Adrenal gland (tissue), 5 donors: ENCODE data around the gene PTPRN2.

ENCODE experiments used
- POLR2A ChIP-seq, 2 donors: fragments of 450-650 bp; IDR thresholded peaks; one replicate each; pipeline ENCODE4 v1.6.1; 2017; ENCODE audit warnings: antibody characterized with exemption in 2 of 2, mild to moderate bottlenecking in 2 of 2, moderate library complexity in 1 of 2
- TF ChIP-seq, protein P1 (sequence below), 6 experiments: fragments of 450-650 bp in 4 of 6; fragments of 200-600 bp in 2 of 6; sonication (generic) in 1 of 6; IDR thresholded peaks; 1 replicate in 5 of 6; 2 replicates in 1 of 6; pipeline versions ENCODE4 v1.5.1 to v1.8.0; 2016 to 2021; ENCODE audit warnings: antibody characterized with exemption in 6 of 6, mild to moderate bottlenecking in 2 of 6, moderate library complexity in 1 of 6
- donor health status: DM: no; HTN: no; CAD: no.

DNA sequence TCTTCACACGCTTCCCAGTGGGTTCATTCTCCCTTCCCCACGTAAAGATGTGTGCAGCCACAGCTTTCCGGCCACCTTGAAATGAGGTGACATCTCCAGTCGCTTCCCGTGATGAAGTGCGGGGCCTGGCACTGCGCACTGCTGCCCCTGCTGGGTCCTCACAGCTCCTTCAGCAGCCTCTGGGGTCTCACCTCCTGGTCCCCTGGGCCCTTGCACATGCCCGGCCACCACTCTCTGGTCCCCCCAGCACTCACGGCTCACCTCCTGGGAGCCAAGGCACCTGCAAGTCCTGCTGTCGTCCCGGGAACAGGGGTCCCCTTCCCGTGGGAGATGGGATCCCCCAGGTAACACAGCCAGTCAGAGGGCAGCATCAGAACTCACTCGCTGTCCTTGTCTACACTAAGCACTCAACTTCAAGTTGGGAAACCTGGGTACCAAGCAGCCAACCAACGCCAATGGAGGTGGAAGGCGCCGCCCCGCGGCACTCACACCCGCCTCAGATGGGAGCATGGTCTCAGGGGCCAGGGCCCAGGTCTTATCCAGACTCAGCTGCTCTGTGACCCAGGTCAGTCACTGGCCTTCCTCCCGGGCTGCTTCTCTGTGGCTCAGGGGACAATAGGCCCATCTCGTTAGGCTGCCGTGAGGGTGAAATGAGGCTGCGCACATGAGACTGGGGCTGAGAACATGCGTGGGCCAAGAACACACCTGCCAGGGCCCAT lies 176.2 kb downstream of the PTPRN2 start:
- TF ChIP-seq, protein P1, sequence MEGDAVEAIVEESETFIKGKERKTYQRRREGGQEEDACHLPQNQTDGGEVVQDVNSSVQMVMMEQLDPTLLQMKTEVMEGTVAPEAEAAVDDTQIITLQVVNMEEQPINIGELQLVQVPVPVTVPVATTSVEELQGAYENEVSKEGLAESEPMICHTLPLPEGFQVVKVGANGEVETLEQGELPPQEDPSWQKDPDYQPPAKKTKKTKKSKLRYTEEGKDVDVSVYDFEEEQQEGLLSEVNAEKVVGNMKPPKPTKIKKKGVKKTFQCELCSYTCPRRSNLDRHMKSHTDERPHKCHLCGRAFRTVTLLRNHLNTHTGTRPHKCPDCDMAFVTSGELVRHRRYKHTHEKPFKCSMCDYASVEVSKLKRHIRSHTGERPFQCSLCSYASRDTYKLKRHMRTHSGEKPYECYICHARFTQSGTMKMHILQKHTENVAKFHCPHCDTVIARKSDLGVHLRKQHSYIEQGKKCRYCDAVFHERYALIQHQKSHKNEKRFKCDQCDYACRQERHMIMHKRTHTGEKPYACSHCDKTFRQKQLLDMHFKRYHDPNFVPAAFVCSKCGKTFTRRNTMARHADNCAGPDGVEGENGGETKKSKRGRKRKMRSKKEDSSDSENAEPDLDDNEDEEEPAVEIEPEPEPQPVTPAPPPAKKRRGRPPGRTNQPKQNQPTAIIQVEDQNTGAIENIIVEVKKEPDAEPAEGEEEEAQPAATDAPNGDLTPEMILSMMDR (IDR thresholded peaks at IDR 0.05): no peak
- TF ChIP-seq POLR2A (IDR thresholded peaks at IDR 0.05): no peak
